Measurements from ENCODE around the gene LACTBL1. TPM values are rescaled to one million over a fixed set of nuclear protein-coding genes. Genes with fewer than 3 reads are reported as not detected.

The LACTBL1 gene
- total and polyA plus RNA-seq, 2 of the 8 experiments (the other 6 are each of a cell fraction or from before 2014, with no cell fraction given), result not detected

DNA sequence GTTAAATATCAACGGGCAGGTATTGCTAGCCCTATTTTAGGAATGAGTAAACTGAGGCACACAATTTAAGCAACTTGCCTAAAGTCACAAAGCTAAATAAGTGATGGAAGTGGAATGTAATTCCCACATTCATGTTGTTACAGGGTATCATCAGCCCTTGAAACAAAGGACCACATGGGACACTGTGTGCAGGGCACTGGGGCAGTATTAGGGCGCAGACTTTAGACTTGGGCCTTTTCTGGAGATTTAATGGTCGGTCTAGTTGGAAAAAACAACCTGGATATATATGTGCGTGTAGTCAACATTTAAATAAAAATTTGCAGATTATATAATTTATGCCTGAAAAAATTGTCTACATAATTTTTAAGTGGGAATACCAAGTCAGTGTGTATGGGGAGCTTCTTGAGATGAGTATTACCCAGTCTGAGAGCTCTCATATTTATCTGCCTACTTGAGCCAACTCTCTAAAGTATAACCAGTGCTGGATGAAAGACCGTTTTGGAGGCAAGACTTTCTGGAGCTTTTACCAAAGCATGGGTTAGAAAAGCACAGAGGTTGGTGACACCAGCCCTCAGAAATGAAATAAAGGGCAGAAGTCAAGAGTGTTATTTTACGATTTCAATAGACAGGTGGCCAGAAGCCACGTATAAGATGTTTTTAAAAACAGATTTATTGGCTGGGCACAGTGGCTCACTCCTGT, 48.2 kb upstream of the LACTBL1 start:
- POLR2A ChIA-PET (ENCODE audit: partially characterized antibody), result interaction anchor here (0.9 to 2.9 kb wide), 17 partner anchors 8 to 337 kb away, joined by 3 to 18 read pairs (median 4); partner anchors contain the start of gene LACTBL1
- Histone ChIP-seq H4K8ac (ENCODE audit: extremely low read depth, insufficient read depth, low read length) (no peak overlapping the region), H3K4ac (replicated peaks; ENCODE audit: insufficient read length, low read depth, low read length) (peak overlapping the region; percentile 93)

More for the DNA sequence above, 48.2 kb upstream of the LACTBL1 start:
- Histone ChIP-seq H2BK15ac (ENCODE audit: low read length) (no peak overlapping the region), H3K27ac (ENCODE audit: low read depth, low read length) (peak overlapping the region; percentile 83; the same call in 1 of the 2 replicates), H3K79me1 (ENCODE audit: low read depth, low read length) (no peaks in the 10 kb centered on the region), H3K23me2 (ENCODE audit: low read depth, low read length) (peaks cover 5% of the 10 kb centered on the region; the same call in 1 of the 2 replicates), H3K56ac (replicated peaks; ENCODE audit: insufficient read length, low read depth, low read length) (peak overlapping the region; percentile 30), H3K14ac (ENCODE audit: insufficient read length) (no peak overlapping the region), H3K4me2 (ENCODE audit: insufficient read depth in 1 of 2, low read depth in 2 of 2, low read length in 2 of 2) (peak overlapping the region; percentile 68 to 89), H4K91ac (replicated peaks; ENCODE audit: insufficient read length, low read length) (peak overlapping the region; percentile 85), H4K5ac (ENCODE audit: insufficient read length, low read depth, low read length) (peak overlapping the region; percentile 52), H4K20me1 (replicated peaks in 1 of 2; ENCODE audit: control insufficient read depth in 1 of 2, insufficient read depth in 2 of 2, low read length in 2 of 2) (peaks cover 9% of the 10 kb centered on the region in 2 experiments), H2BK12ac (ENCODE audit: low read depth, low read length) (no peak overlapping the region), H3K36me3 (ENCODE audit: control insufficient read depth in 2 of 4, insufficient read depth in 4 of 4, low read length in 3 of 4) (peaks cover 0 to 3% (median 0%) of the 10 kb centered on the region in 4 experiments; a peak in 2 of 8 replicates), H2AK5ac (ENCODE audit: low read depth, low read length) (no peak overlapping the region), H3K9me3 (ENCODE audit: insufficient read depth in 2 of 2, low read depth in 1 of 2, low read length in 1 of 2) (peaks cover 0 to 14% of the 10 kb centered on the region in 2 experiments; a peak in 2 of 4 replicates), H3K27me3 (replicated peaks in 1 of 4; ENCODE audit: control insufficient read depth in 3 of 4, extremely low read depth in 1 of 4, insufficient read depth in 3 of 4, low read length in 3 of 4) (no peaks in the 10 kb centered on the region), H2BK120ac (replicated peaks; ENCODE audit: low read depth, low read length) (peak overlapping the region; percentile 54), H2BK20ac (ENCODE audit: low read length) (no peak overlapping the region), H2AFZ (ENCODE audit: low read length) (no peak overlapping the region), H3K18ac (ENCODE audit: extremely low read depth, low read length) (no peak overlapping the region), H3K9ac (replicated peaks in 1 of 4; ENCODE audit: extremely low read depth in 1 of 4, low read depth in 3 of 4, low read length in 3 of 4) (peak overlapping the region in 3 of 4 experiments; percentile 70 to 90 (median 89); a peak in 6 of 7 replicates), H3K4me1 (replicated peaks in 1 of 4; ENCODE audit: control insufficient read depth in 3 of 4, insufficient read depth in 4 of 4, low read length in 3 of 4) (no peaks in the 10 kb centered on the region; a peak in 1 of 7 replicates), H3K4me3 (ENCODE audit: extremely low read depth in 1 of 4, insufficient read depth in 2 of 4, low read depth in 3 of 4, low read length in 4 of 4) (peak overlapping the region; percentile 67 to 96 (median 96)), H3K23ac (ENCODE audit: insufficient read length) (no peak overlapping the region), H2BK5ac (ENCODE audit: low read depth, low read length) (no peak overlapping the region; the same call in 1 of the 2 replicates), H3K79me2 (ENCODE audit: control insufficient read depth in 1 of 2, insufficient read depth in 2 of 2, low read length in 2 of 2) (peaks cover 60 to 69% of the 10 kb centered on the region in 2 experiments)
- WGBS, 2 experiments (ENCODE audit: extremely low coverage in 1 of 2, insufficient coverage in 1 of 2, insufficient read length in 1 of 2, insufficient replicate concordance in 2 of 2, low coverage in 1 of 2, low lambda C conversion rate in 2 of 2, missing lambda C conversion rate in 1 of 2), result 47% methylated on average over 7 of the region's 7 CpGs; no CpG with 5 or more reads in 1 of the 2 experiments
- TF ChIP-seq CHD2 (IDR thresholded peaks at IDR 0.05; ENCODE audit: low read length) (no peak), SAP30 (IDR thresholded peaks at IDR 0.05; ENCODE audit: insufficient read depth, insufficient replicate concordance, low read length) (peak; percentile 61), POLR2AphosphoS5 (IDR thresholded peaks at IDR 0.05; ENCODE audit: low read depth, low read length) (peak; percentile 49; the same call in 1 of the 2 replicates), GTF2F1 (IDR thresholded peaks at IDR 0.05; ENCODE audit: borderline replicate concordance, low read depth, low read length) (no peak), MAX (IDR thresholded peaks at IDR 0.05) (0 out of 2 replicates have a peak, but pooled peaks have one; percentile 45), BACH1 (IDR thresholded peaks at IDR 0.05; ENCODE audit: low read length) (no peak), SIRT6 (IDR thresholded peaks at IDR 0.05; ENCODE audit: low read length) (no peak), SRF (IDR thresholded peaks at IDR 0.05; ENCODE audit: low read depth, low read length) (no peak)
- TF ChIP-seq, protein P1, sequence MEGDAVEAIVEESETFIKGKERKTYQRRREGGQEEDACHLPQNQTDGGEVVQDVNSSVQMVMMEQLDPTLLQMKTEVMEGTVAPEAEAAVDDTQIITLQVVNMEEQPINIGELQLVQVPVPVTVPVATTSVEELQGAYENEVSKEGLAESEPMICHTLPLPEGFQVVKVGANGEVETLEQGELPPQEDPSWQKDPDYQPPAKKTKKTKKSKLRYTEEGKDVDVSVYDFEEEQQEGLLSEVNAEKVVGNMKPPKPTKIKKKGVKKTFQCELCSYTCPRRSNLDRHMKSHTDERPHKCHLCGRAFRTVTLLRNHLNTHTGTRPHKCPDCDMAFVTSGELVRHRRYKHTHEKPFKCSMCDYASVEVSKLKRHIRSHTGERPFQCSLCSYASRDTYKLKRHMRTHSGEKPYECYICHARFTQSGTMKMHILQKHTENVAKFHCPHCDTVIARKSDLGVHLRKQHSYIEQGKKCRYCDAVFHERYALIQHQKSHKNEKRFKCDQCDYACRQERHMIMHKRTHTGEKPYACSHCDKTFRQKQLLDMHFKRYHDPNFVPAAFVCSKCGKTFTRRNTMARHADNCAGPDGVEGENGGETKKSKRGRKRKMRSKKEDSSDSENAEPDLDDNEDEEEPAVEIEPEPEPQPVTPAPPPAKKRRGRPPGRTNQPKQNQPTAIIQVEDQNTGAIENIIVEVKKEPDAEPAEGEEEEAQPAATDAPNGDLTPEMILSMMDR (IDR thresholded peaks at IDR 0.05; ENCODE audit: control extremely low read depth in 1 of 3, insufficient read depth in 1 of 3, low read depth in 1 of 3, low read length in 3 of 3), result no peak
- no peak for FAIRE-seq
- CTCF ChIA-PET (ENCODE audit: partially characterized antibody), result interaction anchor here (0.8 to 2.4 kb wide), 5 partner anchors 11 to 196 kb away, joined by 3 to 9 read pairs (median 4); partner anchors contain the start of gene HTR1D
- DNase-seq (ENCODE audit: low read depth in 1 of 2, low spot score in 2 of 2), result no peak

Data from H1 (cell line).